NOMO-1 treated with DMSO at 0.1 percent for 48 hours (cell line): ENCODE results near the gene F5.
"Not testable (repeated sequence)": the region's sequence is repeated elsewhere in the genome, so short reads cannot be mapped to it uniquely, and the experiment has no call there.

Experiments
- DNase-seq: peaks from one replicate; lab custom pipeline; 2025; ENCODE audit not compliant: unreplicated experiment; lab: John Stamatoyannopoulos, UW

Gene F5

GRCh38 chr1:169546087-169546995 lies 39.9 kb downstream of the F5 start:
- peak; percentile 45 for DNase-seq

- DNase-seq: no peak
These were observed 40.8 kb downstream of the F5 start for GRCh38 chr1:169545472-169545871.

DNA sequence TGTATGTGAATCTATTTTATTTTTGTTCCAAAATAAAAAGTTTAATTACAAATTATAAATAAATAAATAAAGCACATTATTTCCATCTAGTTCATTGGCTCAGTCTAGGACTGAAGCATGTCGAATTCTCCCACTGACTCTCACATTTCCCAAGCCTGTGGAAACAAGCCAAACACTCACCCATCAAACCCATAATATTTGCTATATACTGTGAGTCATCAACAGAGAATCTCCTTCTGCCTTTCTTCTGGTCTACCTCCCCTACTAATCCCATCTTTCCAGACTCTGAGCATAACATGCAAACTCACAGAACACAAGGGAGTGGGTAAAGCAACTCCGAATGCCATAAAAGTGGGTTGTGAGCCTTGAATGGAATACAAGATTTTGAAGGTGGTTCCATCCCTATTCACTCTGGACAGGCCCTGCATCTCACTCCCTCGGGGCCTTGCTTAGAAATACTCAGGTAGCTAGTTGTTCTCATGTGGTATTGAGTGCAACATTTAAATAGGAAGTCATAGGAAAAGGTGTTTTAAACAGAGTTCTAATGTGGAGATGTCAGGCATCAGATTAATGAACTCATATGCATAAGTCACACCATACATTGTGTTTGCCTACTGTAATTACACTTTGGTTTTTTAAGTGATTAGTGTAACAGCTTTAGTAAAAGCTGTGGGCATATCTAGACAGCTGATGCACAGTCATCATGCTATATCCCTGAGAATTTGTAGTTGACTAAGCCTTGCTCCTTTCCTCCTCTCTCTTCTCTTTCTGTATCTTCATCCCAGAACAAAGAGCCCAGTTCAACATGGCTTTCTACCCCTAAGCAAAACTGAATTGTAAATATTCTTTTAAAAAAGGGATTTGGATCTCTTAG lies 47.0 kb downstream of the F5 start:
- no peak for DNase-seq

- no peak for DNase-seq
These were observed 51.6 kb downstream of the F5 start for GRCh38 chr1:169534653-169535052.

DNA sequence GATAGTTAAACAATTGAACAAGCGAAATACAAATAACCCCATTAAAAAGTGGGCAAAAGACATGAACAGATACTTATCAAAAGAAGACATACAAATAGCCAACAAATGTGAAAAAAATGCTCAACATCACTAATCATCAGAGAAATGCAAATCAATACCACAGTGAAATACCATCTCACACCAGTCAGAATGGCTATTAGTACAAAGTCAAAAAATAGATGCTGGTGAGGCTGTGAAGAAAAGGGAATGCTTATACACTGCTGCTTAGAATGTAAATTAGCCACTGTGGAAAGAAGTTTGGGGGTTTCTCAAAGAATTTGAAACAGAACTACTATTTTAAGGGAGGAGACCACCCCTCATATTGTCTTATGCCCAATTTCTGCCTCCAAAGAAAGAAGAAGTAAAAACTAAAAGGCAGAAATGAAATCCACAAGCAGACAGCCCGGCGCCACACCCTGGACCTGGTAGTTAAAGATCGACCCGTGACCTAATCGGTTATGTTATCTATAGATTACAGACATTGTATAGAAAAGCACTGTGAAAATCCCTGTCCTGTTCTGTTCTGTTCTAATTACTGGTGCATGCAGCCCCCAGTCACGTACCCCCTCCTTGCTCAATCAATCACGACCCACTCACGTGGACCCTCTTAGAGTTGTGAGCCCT lies 52.6 kb downstream of the F5 start:
- DNase-seq: not testable (repeated sequence)

- no peak for DNase-seq
These were observed 55.8 kb downstream of the F5 start for GRCh38 chr1:169530448-169530847.

DNA sequence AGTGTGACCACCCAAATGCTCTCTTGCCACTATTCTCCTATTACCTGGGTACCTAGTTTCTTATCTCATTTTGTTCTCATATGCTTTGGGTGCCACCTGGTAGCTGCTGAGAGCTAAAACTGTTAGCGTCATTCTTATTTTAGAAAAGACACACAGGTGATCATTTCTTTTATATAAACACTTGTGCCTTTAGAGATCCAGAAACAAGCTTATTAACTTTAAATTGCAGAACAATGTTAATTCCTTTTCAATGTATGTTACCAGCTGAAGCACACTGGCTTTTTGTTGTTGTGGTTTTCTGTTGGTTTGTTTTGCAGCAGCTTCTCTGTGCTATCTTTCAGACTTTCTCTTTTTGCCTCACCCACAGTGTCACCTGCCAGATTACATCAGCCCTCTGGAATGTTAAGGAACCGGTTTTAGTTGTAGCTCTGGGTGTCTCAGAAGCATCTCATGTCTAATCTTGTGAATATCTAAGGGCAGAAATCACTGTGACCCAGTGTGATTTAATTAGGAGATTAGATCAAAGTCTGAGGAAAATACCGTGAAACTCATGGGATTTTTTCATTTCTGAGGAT lies 57.1 kb downstream of the F5 start:
- no peak for DNase-seq

- DNase-seq: peak; percentile 26
These were observed 57.8 kb downstream of the F5 start for GRCh38 chr1:169528215-169529067.

- peak; percentile 46 for DNase-seq
These were observed 58.6 kb downstream of the F5 start for GRCh38 chr1:169527451-169528214.

GRCh38 chr1:169527001-169527400 lies 59.3 kb downstream of the F5 start:
- DNase-seq: no peak

- no peak for DNase-seq
These were observed 60.0 kb downstream of the F5 start for GRCh38 chr1:169526120-169526832.

DNA sequence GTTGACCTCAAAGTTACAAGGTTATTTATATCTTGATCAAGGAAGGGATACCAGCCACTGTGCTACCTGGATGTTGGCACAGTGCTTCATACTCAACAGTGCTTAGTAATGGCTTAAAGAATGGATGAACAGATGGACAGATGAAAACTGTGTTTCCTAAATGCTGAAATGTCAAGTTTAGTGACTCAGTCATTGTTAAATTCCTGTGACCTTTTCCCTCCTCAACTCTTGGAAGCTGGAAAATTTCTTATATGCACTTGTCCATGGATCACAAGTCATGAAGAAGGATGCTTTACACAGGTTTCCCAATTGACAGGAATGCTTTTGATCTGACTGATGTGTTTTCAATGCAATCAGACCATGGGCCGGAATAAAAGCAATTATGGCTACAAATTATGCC lies 60.9 kb downstream of the F5 start:
- no peak for DNase-seq

DNA sequence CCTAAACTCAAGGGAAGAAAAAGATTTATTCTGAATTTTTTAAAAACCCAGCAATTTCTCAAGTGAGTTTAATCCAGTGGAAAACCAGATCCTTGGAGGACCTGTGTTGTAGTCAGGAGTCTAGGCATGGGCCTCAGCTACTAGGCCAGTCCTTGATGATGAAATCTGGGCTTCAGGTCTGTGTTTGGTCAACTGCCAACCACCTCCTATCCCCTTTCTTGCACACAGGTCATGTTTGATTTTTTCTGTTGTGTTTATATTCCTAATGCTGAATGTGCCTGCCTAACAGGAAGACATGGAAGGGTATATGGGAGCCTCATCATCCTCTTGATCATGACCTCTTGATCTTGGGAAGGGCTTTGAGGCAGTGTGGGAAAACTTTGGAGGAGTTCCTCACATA lies 62.4 kb downstream of the F5 start:
- no peak for DNase-seq

DNA sequence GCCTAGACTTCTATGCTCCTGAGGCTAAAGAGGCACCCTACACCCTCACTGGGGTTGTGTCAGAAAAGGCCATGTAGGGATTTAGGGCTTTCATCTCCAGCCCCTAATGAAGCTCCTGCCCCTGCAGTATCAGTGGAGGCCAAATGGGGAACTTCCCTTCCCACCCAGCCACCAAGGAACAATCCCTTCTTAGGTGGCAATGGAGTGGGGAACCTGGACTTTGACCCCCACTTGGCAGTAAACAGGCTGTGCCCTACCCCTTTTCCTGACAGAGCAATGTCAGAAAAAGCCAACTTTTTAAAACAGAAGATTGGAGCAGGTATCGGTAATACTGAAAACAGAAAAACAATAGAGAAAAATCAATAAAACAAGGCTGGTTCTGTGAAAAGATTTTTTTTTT lies 65.1 kb downstream of the F5 start:
- no peak for DNase-seq

DNA sequence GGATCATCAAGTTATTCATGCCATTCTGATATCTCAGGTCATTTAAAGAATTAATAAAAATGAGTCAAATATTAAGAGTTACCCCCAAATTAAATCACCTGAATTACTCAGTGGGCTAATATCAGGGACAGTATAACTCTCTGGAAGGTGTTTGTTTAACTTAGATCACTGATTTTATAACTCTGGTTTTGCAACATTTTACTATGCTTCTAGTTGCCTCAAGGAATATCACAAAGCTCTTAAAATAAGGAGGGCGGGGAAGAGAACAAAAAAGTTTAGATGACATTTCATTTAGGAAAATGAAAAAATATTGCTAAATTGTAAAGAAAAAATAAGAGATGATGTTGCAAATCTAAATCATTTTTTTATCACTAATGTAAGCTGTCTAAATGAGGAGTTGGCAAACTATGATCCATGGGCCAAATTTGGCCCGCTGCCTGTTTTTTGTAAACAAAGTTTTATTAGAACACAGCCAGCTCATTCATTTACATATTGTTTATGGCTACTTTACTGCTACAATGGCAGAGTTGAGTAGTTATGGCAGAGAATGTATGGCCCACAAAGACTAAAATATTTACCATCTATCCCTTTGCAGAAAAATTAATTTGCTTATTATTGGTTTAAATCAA lies 68.6 kb downstream of the F5 start:
- DNase-seq: no peak

GRCh38 chr1:169515641-169516040 lies 70.6 kb downstream of the F5 start:
- DNase-seq: no peak

DNA sequence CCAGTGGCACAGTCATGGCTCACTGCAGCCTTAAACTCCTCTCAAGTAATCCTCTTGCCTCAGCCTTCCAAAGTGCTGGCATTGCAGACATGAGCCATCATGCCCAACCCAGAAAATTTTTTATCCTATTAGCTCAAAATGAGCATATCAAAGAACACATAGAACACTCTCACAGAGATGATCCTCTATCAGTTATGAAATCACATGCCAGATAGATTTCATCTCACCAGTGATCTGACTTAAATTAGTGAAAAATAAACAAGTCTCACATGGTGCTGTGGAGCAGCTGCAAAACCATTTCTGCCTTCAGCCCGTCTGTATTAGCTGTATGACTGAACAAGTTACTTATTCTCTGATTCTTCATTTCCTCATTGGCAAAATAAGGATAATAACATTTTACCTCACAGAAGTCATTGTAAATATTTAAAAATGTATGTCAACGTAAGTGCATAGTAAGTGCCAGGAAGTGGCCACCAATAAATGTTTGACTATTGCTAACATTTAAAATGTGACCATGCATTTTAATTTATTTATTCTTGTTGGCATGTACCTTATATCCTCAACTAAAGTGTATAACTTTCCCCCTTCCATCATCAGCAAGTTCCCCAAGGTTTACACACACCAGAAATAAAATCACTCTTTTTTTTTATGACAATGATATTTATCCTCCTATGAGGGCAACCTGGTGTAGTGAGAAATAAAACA lies 71.6 kb downstream of the F5 start:
- DNase-seq: no peak

- DNase-seq: peak; percentile 72
These were observed 73.1 kb downstream of the F5 start for GRCh38 chr1:169513208-169513607.
